HepG2 (cell line): ENCODE measurements around the gene SNX15. TPM values are rescaled to one million over a fixed set of nuclear protein-coding genes. Genes with fewer than 3 reads are reported as not detected.

ENCODE experiments used
- ATAC-seq: fragments of 200-7000 bp; cut with Tn5 transposase; 3 replicates; pipeline ENCODE4 v1.9.1; 2020; ENCODE audit warnings: mild to moderate bottlenecking, moderate library complexity
- BruUV-seq: library from RNA; stranded (reverse); fragments of 400-500 nt; replicated peaks from 2 replicates; lab custom pipeline; 2021; lab: Mats Ljungman, UMichigan
- CTCF ChIA-PET: fragments of 300-600 bp; formaldehyde crosslinking; extraction: SDS; loops from one replicate; lab custom pipeline; 2021; ENCODE audit warnings: low total read pairs, inconsistent platforms, low intra/inter-chr PET ratio; lab: Yijun Ruan, JAX
- POLR2A ChIA-PET: fragments of 350-600 bp; sonication (Branson Sonifier 250); formaldehyde crosslinking; loops from one replicate; lab custom pipeline; 2020; ENCODE audit warnings: antibody characterized with exemption, inconsistent platforms; lab: Yijun Ruan, JAX
- DNase-seq: peaks from one replicate; pipeline ENCODE4 v3.0.0-alpha.2; 2015; ENCODE audit warnings: low spot score
- FAIRE-seq: peaks from 3 replicates; lab custom pipeline; 2011; peaks lifted over from hg19 to GRCh38; lab: Jason Lieb, UNC
- H2AFZ ChIP-seq: one replicate; pipeline ENCODE4 v1.6.1; 2011; ENCODE audit warnings: low read length, inconsistent platforms
- H3K27ac ChIP-seq: fragments of 300-600 bp; 3 replicates; pipeline ENCODE4 v1.8.0; 2011; ENCODE audit warnings: mixed run types, mild to moderate bottlenecking, mixed read lengths, low read length, inconsistent platforms; ENCODE audit not compliant: insufficient read depth; ENCODE audit errors: extremely low read length
- H3K27me3 ChIP-seq, 2 experiments: fragments of 200-600 bp in 1 of 2; 2 replicates in 1 of 2; 3 replicates in 1 of 2; pipeline versions ENCODE4 v1.6.0 to v1.8.0; 2011; ENCODE audit warnings: low read length in 2 of 2, mild to moderate bottlenecking in 2 of 2, moderate library complexity in 2 of 2, inconsistent platforms in 1 of 2; ENCODE audit not compliant: insufficient read depth in 2 of 2, control insufficient read depth in 1 of 2
- H3K36me3 ChIP-seq, 2 experiments: fragments of 200-600 bp in 1 of 2; replicated peaks in 1 of 2; 2 replicates in 1 of 2; 3 replicates in 1 of 2; pipeline versions ENCODE4 v1.5.1 to v1.8.0; 2011; ENCODE audit warnings: low read length in 2 of 2, inconsistent platforms in 1 of 2; ENCODE audit not compliant: insufficient read depth in 2 of 2, control insufficient read depth in 1 of 2
- H3K4me1 ChIP-seq: 2 replicates; pipeline ENCODE4 v1.5.1; 2012; ENCODE audit warnings: low read length, inconsistent platforms; ENCODE audit not compliant: insufficient read depth
- H3K4me2 ChIP-seq: 2 replicates; pipeline ENCODE4 v1.6.0; 2011; ENCODE audit warnings: low read depth, low read length, inconsistent platforms
- H3K4me3 ChIP-seq, 3 experiments: fragments of 200-600 bp in 1 of 3; sonication (generic), shearing (Covaris generic) in 1 of 3; replicated peaks in 1 of 3; 2 replicates each; pipeline ENCODE4 v1.5.1; 2011 to 2016; ENCODE audit warnings: low read length in 3 of 3, inconsistent platforms in 2 of 3, low read depth in 2 of 3, mild to moderate bottlenecking in 2 of 3, control low read depth in 1 of 3, mixed read lengths in 1 of 3; ENCODE audit not compliant: insufficient read depth in 1 of 3
- H3K79me2 ChIP-seq: one replicate; pipeline ENCODE4 v1.6.1; 2011; ENCODE audit warnings: low read length, inconsistent platforms; ENCODE audit not compliant: insufficient read depth
- H3K9ac ChIP-seq: 2 replicates; pipeline ENCODE4 v1.6.0; 2011; ENCODE audit warnings: mild to moderate bottlenecking, low read depth, low read length, inconsistent platforms; ENCODE audit not compliant: insufficient read depth
- H3K9me3 ChIP-seq: 2 replicates; pipeline ENCODE4 v1.5.1; 2012; ENCODE audit warnings: mild to moderate bottlenecking, low read length
- H4K20me1 ChIP-seq: 2 replicates; pipeline ENCODE4 v1.6.0; 2011; ENCODE audit warnings: inconsistent platforms, mild to moderate bottlenecking, low read length, moderate library complexity; ENCODE audit not compliant: insufficient read depth
- BRD4 ChIP-seq: sonication (generic); formaldehyde crosslinking; IDR thresholded peaks from 2 replicates; pipeline ENCODE4 v1.4.0; 2020; ENCODE audit warnings: missing genetic modification reagents
- FOXC1 ChIP-seq: sonication (generic); formaldehyde crosslinking; IDR thresholded peaks from 2 replicates; pipeline ENCODE4 v1.8.0; 2022; ENCODE audit warnings: mild to moderate bottlenecking, missing genetic modification reagents, borderline replicate concordance
- HNRNPL ChIP-seq: fragments of 200-400 bp; formaldehyde crosslinking; IDR thresholded peaks from 2 replicates; pipeline ENCODE4 v1.6.1; 2017; ENCODE audit warnings: mild to moderate bottlenecking, low read depth, low read length
- IKZF5 ChIP-seq: IDR thresholded peaks from 2 replicates; pipeline ENCODE4 v1.6.1; 2018; ENCODE audit warnings: missing genetic modification reagents, mild to moderate bottlenecking, missing compliant biosample characterization
- PRDM10 ChIP-seq: sonication (generic); formaldehyde crosslinking; IDR thresholded peaks from 2 replicates; pipeline ENCODE4 v1.4.0; 2020; ENCODE audit warnings: low read depth, missing genetic modification reagents
- ZBTB42 ChIP-seq: sonication (generic); formaldehyde crosslinking; IDR thresholded peaks from 2 replicates; pipeline ENCODE4 v1.5.0; 2020; ENCODE audit warnings: mild to moderate bottlenecking, missing genetic modification reagents
- ZFAT ChIP-seq: sonication (generic); formaldehyde crosslinking; conservative IDR thresholded peaks from 2 replicates; pipeline ENCODE4 v1.8.1; 2023; ENCODE audit warnings: missing genetic modification reagents, inconsistent platforms
- ZFP36 ChIP-seq: fragments of 150-350 bp; IDR thresholded peaks from 2 replicates; pipeline ENCODE4 v1.6.1; 2018; ENCODE audit warnings: borderline replicate concordance, low read length, low read depth; ENCODE audit not compliant: partially characterized antibody
- ZFX ChIP-seq: sonication (generic); formaldehyde crosslinking; IDR thresholded peaks from 2 replicates; pipeline ENCODE4 v1.4.0; 2020; ENCODE audit warnings: mild to moderate bottlenecking, low read depth, missing genetic modification reagents, moderate library complexity
- ZNF335 ChIP-seq: sonication (generic); formaldehyde crosslinking; IDR thresholded peaks from 2 replicates; pipeline ENCODE4 v1.4.0; 2020; ENCODE audit warnings: missing genetic modification reagents
- ZSCAN20 ChIP-seq: sonication (generic); formaldehyde crosslinking; IDR thresholded peaks from 2 replicates; pipeline ENCODE4 v1.4.0; 2020; ENCODE audit warnings: missing genetic modification reagents, mild to moderate bottlenecking, borderline replicate concordance
- WGBS: methylation state at CpG from one replicate; pipeline ENCODE4 v1.1.6; 2017; ENCODE audit warnings: low lambda C conversion rate; 5-methylcytosine and 5-hydroxymethylcytosine counted together
- in situ Hi-C: cut with HindIII; loops from 2 replicates; pipeline ENCODE4 v1.10.0; 2017; ENCODE audit warnings: low pct_unique_long_range_greater_than_20kb; ENCODE audit not compliant: extremely low pct_ligation_motif_present
- intact Hi-C: fragments of 100-400 bp; cut with micrococcal nuclease; formaldehyde crosslinking; loops from one replicate; pipeline ENCODE4 v1.10.0; 2022; ENCODE audit not compliant: unreplicated experiment
- polyA plus RNA-seq, 8 experiments: library from polyadenylated mRNA; depleted of rRNA in 3 of 8; stranded (reverse) in 7 of 8; unstranded in 1 of 8; fragments of >200 nt; fragmentation: Illumina TruSeq in 4 of 8; extraction: Trizol in 4 of 8; gene quantifications; 2 replicates each; pipeline versions ENCODE4 v1.2.1 to v1.2.3, GENCODE V29; 2011 to 2016; ENCODE audit warnings: low read depth in 4 of 8, missing spikeins in 1 of 8, mixed read lengths in 1 of 8; ENCODE audit not compliant: insufficient read depth in 1 of 8
- total RNA-seq, 5 experiments: library from RNA; depleted of rRNA; stranded (reverse); fragments of >200 nt; fragmentation: Illumina TruSeq; extraction: Trizol; gene quantifications; 2 replicates each; pipeline ENCODE4 v1.2.3, GENCODE V29; 2016; ENCODE audit warnings: low read depth in 1 of 5
- TF ChIP-seq, protein P1 (sequence below): sonication (generic); formaldehyde crosslinking; IDR thresholded peaks from 2 replicates; pipeline ENCODE4 v1.9.0; 2022; ENCODE audit warnings: low read depth, missing genetic modification reagents

SNX15 gene
- total and polyA plus RNA-seq, 2 of the 13 experiments (the other 11 are each of a cell fraction or from before 2014, with no cell fraction given), result 19.1 to 22.6 TPM

DNA sequence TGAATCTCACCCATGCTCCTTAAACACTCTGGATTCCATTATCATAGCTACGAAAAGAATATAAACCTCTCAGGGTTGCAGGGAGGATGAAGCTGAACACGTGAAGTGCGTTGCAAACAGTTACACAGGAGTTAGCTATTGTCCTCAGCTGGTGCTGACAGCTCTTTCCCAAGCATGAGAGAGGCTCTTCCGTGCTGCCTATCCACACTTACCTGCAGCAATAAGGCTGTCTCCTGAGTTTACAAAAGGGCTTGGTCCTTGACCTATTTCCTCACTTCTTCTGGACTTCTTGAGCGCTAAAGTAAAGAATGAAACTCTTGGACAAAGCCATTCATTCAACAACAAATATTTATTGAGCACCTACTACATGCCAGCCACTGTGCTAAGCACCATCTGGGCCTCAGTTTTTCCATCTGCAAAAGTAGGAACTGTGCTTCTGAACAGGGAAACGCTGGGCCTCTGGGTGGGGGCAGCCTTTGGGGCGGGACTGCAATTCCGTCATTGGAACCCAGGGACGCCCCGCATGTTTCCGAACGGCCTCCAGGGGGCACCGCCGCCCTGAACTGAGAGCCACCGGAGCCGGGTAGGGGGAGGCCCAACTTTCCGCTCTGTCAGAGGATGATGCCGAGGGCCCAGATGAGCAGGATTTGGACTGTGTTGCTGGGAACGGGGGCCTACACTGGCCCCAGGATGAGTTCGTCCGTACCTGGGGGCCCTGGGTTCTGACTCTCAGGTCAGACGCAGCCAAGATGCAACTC is 13.9 kb upstream of the SNX15 start:
- DNase-seq, result peak; percentile 75
- peak; percentile 47 for FAIRE-seq
- Histone ChIP-seq H3K9ac (peak overlapping the region; percentile 68), H4K20me1 (no peaks in the 10 kb centered on the region), H3K4me1 (peaks cover 36% of the 10 kb centered on the region), H3K9me3 (no peaks in the 10 kb centered on the region), H3K79me2 (no peaks in the 10 kb centered on the region), H2AFZ (no peak overlapping the region), H3K36me3 (no peaks in the 10 kb centered on the region), H3K4me3 (peak overlapping the region; percentile 77 to 81 (median 80); a peak in 5 of 6 replicates), H3K4me2 (peak overlapping the region; percentile 80), H3K27me3 (no peaks in the 10 kb centered on the region), H3K27ac (peak overlapping the region; percentile 72)
- ATAC-seq, result peak; percentile 82
- WGBS, result 13% methylated on average over 7 of the region's 22 CpGs
- in situ Hi-C loops (no loop called here), intact Hi-C loops (loop anchor here (1.0 kb wide), 1 partner anchor 56 kb away; no protein-coding TSS in a partner anchor)
- ChIA-PET POLR2A (interaction anchor here (0.6 to 3.2 kb wide), 19 partner anchors 11 to 171 kb away, joined by 3 to 42 read pairs (median 4); partner anchors contain the start of genes BATF2, CAPN1, FAU and GPHA2), CTCF (interaction anchor here (1.2 to 1.9 kb wide), 9 partner anchors 11 to 166 kb away, joined by 3 to 9 read pairs (median 5); partner anchors contain the start of genes BATF2, SNX15 and ZNHIT2)
- TSS peak; percentile 76 for BruUV-seq
- no peak for TF ChIP-seq IKZF5 (CRISPR knock-in tag)
- no peak for TF ChIP-seq BRD4
- no peak for TF ChIP-seq ZBTB42
- no peak for TF ChIP-seq ZNF335
- TF ChIP-seq HNRNPL, result no peak
- TF ChIP-seq ZFX (CRISPR knock-in tag), result peak; percentile 64; the same call in 1 of the 2 replicates
- TF ChIP-seq, protein P1, sequence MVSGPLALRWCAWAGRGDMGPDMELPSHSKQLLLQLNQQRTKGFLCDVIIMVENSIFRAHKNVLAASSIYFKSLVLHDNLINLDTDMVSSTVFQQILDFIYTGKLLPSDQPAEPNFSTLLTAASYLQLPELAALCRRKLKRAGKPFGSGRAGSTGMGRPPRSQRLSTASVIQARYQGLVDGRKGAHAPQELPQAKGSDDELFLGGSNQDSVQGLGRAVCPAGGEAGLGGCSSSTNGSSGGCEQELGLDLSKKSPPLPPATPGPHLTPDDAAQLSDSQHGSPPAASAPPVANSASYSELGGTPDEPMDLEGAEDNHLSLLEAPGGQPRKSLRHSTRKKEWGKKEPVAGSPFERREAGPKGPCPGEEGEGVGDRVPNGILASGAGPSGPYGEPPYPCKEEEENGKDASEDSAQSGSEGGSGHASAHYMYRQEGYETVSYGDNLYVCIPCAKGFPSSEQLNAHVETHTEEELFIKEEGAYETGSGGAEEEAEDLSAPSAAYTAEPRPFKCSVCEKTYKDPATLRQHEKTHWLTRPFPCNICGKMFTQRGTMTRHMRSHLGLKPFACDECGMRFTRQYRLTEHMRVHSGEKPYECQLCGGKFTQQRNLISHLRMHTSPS, result no peak
- no peak for TF ChIP-seq ZFAT (CRISPR knock-in tag)
- TF ChIP-seq FOXC1 (CRISPR knock-in tag), result no peak
- TF ChIP-seq ZFP36, result no peak
- no peak for TF ChIP-seq ZSCAN20
- TF ChIP-seq PRDM10 (CRISPR knock-in tag), result 0 out of 2 replicates have a peak, but pooled peaks have one; percentile 51
